ENCODE results near the gene DCUN1D5.

- TF ChIP-seq CTCF (IDR thresholded peaks at IDR 0.05) (no peak), POLR2A (IDR thresholded peaks at IDR 0.05; ENCODE audit: low read depth) (no peak)
These were observed 21.8 kb downstream of the DCUN1D5 start for GRCh38 chr11:103070142-103070541.

All from esophagus muscularis mucosa (tissue), 3 donors.